NCI-H2227 (cell line): ENCODE data around the gene CACUL1.
"Not testable (repeated sequence)": the region's sequence is repeated elsewhere in the genome, so short reads cannot be mapped to it uniquely, and the experiment has no call there.

Experiments
- DNase-seq: peaks from one replicate; lab custom pipeline; 2025; ENCODE audit not compliant: unreplicated experiment; lab: John Stamatoyannopoulos, UW

CACUL1 gene

GRCh38 chr10:118692872-118693271 is 61.9 kb downstream of the CACUL1 start:
- no peak for DNase-seq

- DNase-seq: no peak
Measured at GRCh38 chr10:118689070-118689858, 65.5 kb downstream of the CACUL1 start.

DNA sequence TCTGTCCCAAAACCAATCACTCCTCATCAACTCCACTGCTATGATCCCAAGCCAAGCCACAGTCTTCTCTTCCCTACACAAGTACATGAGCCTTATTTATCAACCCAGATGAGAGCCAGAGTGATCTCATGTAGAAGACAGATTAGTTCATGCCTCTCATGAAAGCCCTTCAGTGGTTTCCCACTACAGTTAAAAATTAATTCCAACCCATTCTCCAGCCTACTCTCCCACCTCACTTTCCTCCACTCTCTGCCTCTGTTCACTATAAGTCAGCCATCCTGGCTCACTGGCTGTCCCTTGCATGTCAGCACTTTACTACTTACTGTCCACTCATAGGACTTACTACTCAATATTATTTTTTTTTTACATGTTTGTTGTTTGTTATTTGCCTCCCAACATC is 67.3 kb downstream of the CACUL1 start:
- DNase-seq: no peak

GRCh38 chr10:118682533-118682932 is 72.2 kb downstream of the CACUL1 start:
- DNase-seq: no peak

GRCh38 chr10:118680197-118680596 is 74.6 kb downstream of the CACUL1 start:
- no peak for DNase-seq

GRCh38 chr10:118674226-118674919 is 80.4 kb downstream of the CACUL1 start:
- DNase-seq: no peak

DNA sequence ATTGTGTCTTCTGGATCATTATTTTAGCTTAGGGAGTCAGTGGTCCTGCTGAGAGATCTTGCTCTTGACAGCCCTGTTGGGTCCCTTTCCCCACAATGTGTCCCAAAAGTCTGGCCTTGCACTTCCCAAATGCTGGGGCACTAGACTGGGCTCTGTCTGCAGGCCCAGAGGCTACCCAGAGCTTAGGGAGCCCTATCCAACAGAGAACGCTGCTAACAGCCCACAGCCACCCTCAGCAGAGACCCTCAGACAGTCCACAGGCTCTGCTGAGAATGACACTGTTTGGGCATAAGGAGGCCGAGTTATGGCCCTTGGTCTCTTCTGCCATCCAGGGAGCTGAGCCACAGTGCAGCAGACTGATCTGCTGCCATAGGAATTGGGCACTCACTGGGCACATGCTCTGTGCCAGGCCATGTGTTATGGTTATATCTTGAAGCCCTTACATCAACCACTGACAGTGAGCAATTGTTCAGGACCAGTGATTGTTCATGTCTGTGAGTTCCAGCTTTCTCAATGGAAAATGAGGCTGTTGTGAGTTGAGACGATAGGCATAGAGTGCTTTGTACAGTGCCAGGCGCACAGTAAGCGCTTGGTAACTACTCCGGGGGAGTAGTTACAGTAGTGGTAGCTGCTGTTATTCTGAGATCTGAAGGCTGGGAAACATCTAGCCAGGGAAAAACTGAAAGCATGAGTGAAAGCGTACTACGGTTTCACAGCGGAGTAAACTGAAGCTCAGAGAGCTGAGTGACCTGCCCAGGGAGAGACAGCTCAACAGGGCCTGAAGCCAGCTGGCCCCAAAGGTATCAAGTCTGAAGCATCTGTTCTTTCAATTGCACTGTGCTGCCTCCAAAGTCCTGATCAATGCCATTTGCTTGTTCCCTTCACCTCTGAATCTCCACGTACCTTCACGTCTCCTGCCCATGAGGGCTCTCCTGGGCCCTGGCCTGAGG is 81.7 kb downstream of the CACUL1 start:
- DNase-seq: no peak

- DNase-seq: no peak
Measured at GRCh38 chr10:118672153-118672552, 82.6 kb downstream of the CACUL1 start.

- not testable (repeated sequence) for DNase-seq
Measured at GRCh38 chr10:118671221-118671620, 83.5 kb downstream of the CACUL1 start.

DNA sequence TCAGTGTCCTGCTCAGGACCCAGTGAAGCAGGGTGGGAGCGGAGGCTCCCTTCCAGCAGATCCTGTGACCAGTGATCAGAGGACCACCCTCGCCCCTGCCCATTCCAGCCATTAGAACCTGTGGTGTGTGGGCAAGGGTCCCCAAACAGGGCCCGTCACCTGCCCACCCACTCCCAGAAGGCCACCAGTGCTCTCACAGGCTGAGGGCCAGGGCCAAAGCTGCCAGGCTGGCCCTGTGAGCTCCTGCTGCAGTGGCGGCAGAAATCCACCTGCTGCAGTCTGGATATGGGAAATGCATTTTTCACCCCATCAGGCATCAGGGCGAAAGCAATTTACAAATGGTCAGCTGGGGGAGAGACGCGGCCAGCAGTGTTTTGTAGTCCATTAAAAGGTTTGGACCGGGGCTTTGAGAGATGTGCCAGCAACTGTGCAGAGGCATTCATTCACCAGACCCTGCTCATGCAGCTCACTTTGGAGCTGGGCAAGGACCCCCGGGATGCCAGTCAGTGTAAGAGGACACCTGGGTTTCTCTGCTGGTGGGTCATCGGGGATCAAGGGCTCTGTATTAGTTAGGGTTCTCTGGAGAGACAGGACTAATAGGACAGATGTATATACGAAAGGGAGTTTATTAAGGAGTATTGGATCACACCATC is 84.2 kb downstream of the CACUL1 start:
- DNase-seq: no peak

GRCh38 chr10:118669835-118670234 is 84.9 kb downstream of the CACUL1 start:
- no peak for DNase-seq

DNA sequence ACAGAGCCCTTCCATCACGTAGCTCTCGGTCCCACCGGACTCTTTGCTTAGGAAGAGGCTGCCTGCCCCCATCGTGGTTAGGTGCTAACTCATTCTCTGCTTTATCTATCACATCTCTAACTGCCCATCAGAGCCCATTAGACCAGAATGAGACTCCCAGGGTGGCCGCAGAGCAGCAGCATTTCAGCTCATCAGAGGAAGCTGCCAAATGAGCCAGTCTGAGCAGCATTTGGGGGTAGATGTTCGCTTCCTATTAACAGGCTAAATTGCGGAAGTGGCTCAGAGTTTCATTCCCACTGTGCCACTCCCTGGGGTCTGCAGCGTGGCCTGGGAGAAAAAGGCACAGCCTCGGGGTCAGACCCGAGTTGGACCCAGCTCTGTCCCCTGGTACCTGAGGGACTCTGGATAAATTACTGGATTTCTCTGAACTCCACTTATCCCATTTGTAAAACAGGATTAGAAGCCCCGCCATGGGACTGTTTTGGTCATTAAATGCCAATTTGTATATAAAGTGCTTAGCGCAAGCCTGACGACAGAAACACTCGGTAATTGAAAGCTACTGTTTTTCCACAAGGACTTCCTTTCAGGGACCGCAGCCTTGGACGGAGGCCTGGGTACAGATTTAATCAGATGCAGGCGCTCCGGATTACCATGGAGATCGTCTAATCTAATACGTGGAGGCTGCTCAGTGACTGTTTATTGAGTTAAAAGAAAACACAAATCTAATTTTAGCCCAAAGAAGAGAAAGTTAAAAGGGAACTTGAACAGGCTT is 85.6 kb downstream of the CACUL1 start:
- DNase-seq: no peak

DNA sequence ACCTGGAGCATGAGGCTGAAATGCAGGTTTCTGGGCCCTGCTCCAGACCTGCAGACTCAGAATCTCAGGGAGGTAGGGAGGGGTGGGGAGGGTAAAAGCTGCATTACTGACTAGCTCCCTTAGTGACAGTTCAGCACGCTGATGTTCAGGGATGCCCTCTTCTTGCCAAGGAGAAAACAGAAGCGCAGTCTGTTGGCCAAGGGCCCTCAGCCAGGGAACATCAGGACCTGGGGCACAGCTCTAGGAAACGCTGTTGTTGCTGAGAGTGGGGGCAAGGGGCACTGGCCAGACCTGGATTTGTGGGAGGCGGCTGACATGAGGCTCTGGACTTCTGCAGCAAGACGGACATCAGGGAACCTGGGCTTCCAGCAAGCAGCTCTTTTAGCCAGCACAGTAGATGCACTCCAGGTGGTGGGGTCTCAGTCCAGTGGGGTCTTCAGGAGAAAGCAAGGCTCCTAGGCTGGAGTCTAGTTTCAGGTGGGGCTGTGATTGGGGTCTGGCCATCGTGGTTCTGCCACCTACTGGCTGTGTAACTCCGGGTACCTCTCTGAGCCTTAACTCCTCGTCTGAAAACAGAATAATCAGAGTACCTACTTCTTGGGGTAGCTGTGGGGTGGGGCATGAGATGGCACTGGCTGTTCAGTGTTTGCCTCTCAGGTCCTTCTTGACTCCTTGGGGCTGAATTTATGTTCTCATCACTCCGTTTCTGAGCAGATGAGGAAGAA is 86.4 kb downstream of the CACUL1 start:
- DNase-seq: no peak

- DNase-seq: no peak
Measured at GRCh38 chr10:118667732-118668131, 87.0 kb downstream of the CACUL1 start.

DNA sequence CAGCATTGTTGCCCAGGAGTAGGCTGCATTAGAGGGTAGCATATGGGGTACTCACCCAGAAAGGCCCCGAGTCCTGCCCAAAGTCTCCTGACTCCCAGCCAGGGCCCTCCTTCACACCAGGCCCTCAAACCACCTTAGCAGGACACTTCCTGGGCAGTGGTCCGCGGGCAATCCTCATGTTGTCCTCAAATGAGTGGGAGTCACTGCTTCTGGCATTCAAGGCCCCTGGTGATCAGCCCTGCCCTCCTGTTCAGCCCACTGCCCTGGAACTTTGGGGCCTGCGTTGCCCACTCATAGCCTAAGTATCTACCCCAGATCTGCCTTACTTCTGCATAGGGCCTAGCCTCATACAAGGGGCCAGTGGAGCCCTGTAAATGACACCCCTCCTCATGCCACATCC is 88.4 kb downstream of the CACUL1 start:
- no peak for DNase-seq

DNA sequence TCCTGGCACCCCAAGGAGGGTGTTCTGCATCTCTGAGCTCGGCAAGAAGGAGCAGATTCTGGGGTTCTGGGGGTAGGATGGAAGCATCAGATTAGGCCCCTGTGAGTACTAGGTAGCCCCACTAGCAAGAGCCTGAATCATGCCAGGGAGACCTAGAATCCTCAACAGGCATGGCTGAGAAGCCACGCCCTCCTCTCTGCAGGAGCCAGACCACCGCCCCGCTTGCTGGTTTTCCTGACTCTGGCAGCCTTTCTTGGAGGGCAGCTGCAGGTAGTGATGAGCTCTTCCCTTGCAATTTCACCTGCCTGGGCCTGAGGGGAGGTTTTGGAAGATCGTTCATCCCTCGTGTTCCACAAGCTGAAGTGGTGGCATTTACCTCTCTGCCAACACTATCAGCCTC is 90.4 kb downstream of the CACUL1 start:
- DNase-seq: no peak

- no peak for DNase-seq
Measured at GRCh38 chr10:118663176-118663575, 91.6 kb downstream of the CACUL1 start.

DNA sequence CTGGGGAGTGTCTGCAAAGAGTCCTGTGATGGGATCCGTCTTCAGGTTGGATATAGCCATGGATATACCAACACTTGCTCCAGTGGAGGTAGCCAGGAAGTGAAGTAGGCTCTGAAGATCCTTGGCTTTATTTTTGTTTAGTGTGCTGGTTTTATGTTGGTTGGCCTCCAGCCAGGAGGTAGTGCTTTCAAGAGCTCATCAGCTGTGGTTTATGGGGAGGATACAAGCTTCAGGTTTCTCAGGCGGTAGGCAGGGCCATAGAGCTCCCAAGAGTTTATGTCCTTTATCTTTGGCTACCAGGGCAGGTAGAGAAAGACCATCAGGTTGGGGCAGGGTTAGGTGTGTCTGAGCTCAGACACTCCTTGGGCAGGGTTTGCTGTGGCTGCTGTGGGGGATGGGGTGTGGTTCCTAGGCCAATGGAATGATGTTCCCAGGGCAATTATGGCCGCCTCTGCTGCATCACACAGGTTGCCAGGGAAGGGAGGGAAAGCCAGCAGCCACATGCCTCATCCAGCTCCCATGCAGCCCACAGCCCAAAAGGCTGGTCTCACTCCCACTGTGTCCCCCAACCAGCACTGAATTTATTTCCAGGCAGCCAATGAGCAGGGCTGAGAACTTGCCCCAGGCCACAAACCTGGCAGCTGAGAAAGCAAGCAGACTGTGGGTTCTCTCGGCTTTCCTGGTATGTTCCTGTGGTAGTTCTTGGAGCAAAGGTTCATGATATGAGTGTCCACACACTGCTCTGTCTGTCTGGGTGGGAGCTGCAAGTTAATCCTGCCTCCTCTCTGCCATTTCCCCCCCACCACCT is 92.3 kb downstream of the CACUL1 start:
- no peak for DNase-seq

DNA sequence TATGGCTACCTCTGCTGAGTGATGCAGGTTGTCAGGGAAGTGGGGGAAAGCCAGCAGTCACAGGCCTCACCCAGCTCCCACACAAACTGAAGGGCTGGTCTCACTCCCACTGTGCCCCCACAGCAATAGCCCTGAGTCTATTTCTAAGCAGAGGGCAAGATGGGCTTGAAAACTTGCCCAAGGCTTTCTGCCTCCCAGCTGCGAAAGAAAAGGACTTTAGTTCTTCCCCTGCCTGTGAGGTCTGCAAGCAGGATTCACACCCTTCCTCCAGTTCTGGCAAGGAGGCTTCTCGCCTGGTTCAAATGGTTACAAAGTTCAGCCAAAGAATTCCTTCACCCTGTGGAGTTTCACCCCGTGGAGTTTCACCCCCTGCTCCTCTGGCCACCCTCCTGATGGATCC is 96.0 kb downstream of the CACUL1 start:
- no peak for DNase-seq
